Hematopoietic multipotent progenitor cell treated with erythropoietin and hydrocortisone succinate and interleukin-3 and kit ligand, for 6 days (in vitro differentiated cells): ENCODE data around the gene FAM180B.

Source experiments
- DNase-seq: peaks from one replicate; pipeline ENCODE4 v3.0.0-alpha.2; 2015

The FAM180B gene

GRCh38 chr11:47570651-47571356 lies 15.7 kb upstream of the FAM180B start:
- DNase-seq, result no peak

GRCh38 chr11:47571357-47571729 lies 15.1 kb upstream of the FAM180B start:
- no peak for DNase-seq

- DNase-seq, result no peak
Measured at GRCh38 chr11:47571895-47572294, 14.6 kb upstream of the FAM180B start.

GRCh38 chr11:47572715-47573255 lies 13.7 kb upstream of the FAM180B start:
- no peak for DNase-seq

GRCh38 chr11:47573321-47573720 lies 13.2 kb upstream of the FAM180B start:
- DNase-seq, result no peak

- DNase-seq, result no peak
Measured at GRCh38 chr11:47577460-47578041, 8.9 kb upstream of the FAM180B start.

- peak; percentile 93 for DNase-seq
Measured at GRCh38 chr11:47578524-47579494, 7.7 kb upstream of the FAM180B start, which contains the start of the genes KBTBD4 and NDUFS3. KBTBD4 (minus strand) TSS chr11:47578970; CDS start chr11:47578951, 19 bp downstream. NDUFS3 (plus strand) TSS chr11:47579074; CDS start chr11:47579092, 18 bp downstream.

GRCh38 chr11:47583844-47584243 lies 2.6 kb upstream of the FAM180B start:
- DNase-seq, result no peak

GRCh38 chr11:47587039-47587716 lies 700 bp downstream of the FAM180B start:
- no peak for DNase-seq

- peak; percentile 65 for DNase-seq
Measured at GRCh38 chr11:47587723-47588326, 1.3 kb downstream of the FAM180B start.

- DNase-seq, result no peak
Measured at GRCh38 chr11:47589118-47589517, 2.6 kb downstream of the FAM180B start.

GRCh38 chr11:47589584-47589976 lies 3.1 kb downstream of the FAM180B start:
- DNase-seq, result no peak

GRCh38 chr11:47589977-47590861 lies 3.7 kb downstream of the FAM180B start:
- DNase-seq, result no peak

GRCh38 chr11:47591764-47592163 lies 5.3 kb downstream of the FAM180B start:
- peak; percentile 42 for DNase-seq

- no peak for DNase-seq
Measured at GRCh38 chr11:47592251-47592650, 5.8 kb downstream of the FAM180B start.

GRCh38 chr11:47592970-47593369 lies 6.5 kb downstream of the FAM180B start:
- no peak for DNase-seq

- no peak for DNase-seq
Measured at GRCh38 chr11:47593492-47593933, 7.0 kb downstream of the FAM180B start.

- no peak for DNase-seq
Measured at GRCh38 chr11:47593934-47594855, 7.7 kb downstream of the FAM180B start, which contains the start of gene C1QTNF4. C1QTNF4 (minus strand) TSS chr11:47594411; CDS start chr11:47590810, 3,601 bp downstream.

GRCh38 chr11:47595029-47595428 lies 8.6 kb downstream of the FAM180B start:
- no peak for DNase-seq

GRCh38 chr11:47595967-47596366 lies 9.5 kb downstream of the FAM180B start:
- DNase-seq, result no peak
